Liver (tissue), 5 donors: ENCODE data around the gene MPP3. TPM values are rescaled to one million over a fixed set of nuclear protein-coding genes. Genes with fewer than 3 reads are reported as not detected.

Source experiments
- EGR1 ChIP-seq, 2 donors: IDR thresholded peaks; 2 replicates each; pipeline ENCODE4 v1.6.1; 2016 to 2018; ENCODE audit warnings: antibody characterized with exemption in 2 of 2, low read depth in 2 of 2
- FOXA2 ChIP-seq: IDR thresholded peaks from 2 replicates; pipeline ENCODE4 v1.6.1; 2016; ENCODE audit warnings: antibody characterized with exemption
- HNF4G ChIP-seq: IDR thresholded peaks from 2 replicates; pipeline ENCODE4 v1.6.1; 2016; ENCODE audit warnings: antibody characterized with exemption
- REST ChIP-seq: IDR thresholded peaks from 2 replicates; pipeline ENCODE4 v1.6.1; 2016; ENCODE audit warnings: antibody characterized with exemption, mild to moderate bottlenecking
- polyA plus RNA-seq, 2 donors: library from polyadenylated mRNA; stranded (reverse) in 1 of 2; unstranded in 1 of 2; fragments of 200-250 nt in 1 of 2; fragments of >200 nt in 1 of 2; fragmentation: Nextera tagmentation in 1 of 2; extraction: Ambion mirVana in 1 of 2; gene quantifications; one replicate each; pipeline versions ENCODE4 v1.2.1 to v1.2.3, GENCODE V29; 2013 to 2015
- total RNA-seq, 2 donors: library from RNA; depleted of rRNA; stranded (reverse); fragments of >200 nt; gene quantifications; one replicate each; pipeline ENCODE4 v1.2.3, GENCODE V29; 2014
- donor health status: healthy.
- donor health status: healthy.
- donor health status: healthy.

The MPP3 gene
- total and polyA plus RNA-seq, 4 donors: 0.23 to 1.3 (median 0.72) TPM

GRCh38 chr17:43753493-43754129, 79.3 kb downstream of the MPP3 start (continued):
- TF ChIP-seq REST: no peak
- no peak for TF ChIP-seq HNF4G
- TF ChIP-seq EGR1 (IDR thresholded peaks at IDR 0.05; ENCODE audit: low read depth in 2 of 2): no peak
- TF ChIP-seq FOXA2: no peak

Other genes with a start within 250 kb of the MPP3 start
- gene MEOX1, start 171.2 kb downstream of the MPP3 start, total RNA-seq: under 1 TPM in 1 of 2 donors, not detected in 1; 0.33 TPM
- gene MEOX1, start 171.2 kb downstream of the MPP3 start, polyA plus RNA-seq: under 1 TPM in 1 of 2 donors, not detected in 1; 0.05 TPM
- not detected for gene SOST, start 74.4 kb downstream of the MPP3 start, total RNA-seq
- not detected for gene SOST, start 74.4 kb downstream of the MPP3 start, polyA plus RNA-seq
- gene DUSP3, start 54.2 kb downstream of the MPP3 start, total RNA-seq: 100 to 1,000 TPM in 1 of 2 donors, 10 to 100 TPM in 1; 30.4 to 104 TPM
- gene DUSP3, start 54.2 kb downstream of the MPP3 start, polyA plus RNA-seq: 10 to 100 TPM; 59.8 to 61.8 TPM
- under 1 TPM in 1 of 2 donors, not detected in 1; 0.08 TPM for gene CFAP97D1, start 52.7 kb downstream of the MPP3 start, total RNA-seq
- gene CFAP97D1, start 52.7 kb downstream of the MPP3 start, polyA plus RNA-seq: not detected
- gene CD300LG, start 14.0 kb upstream of the MPP3 start, total RNA-seq: under 1 TPM; 0.14 to 0.17 TPM
- gene CD300LG, start 14.0 kb upstream of the MPP3 start, polyA plus RNA-seq: under 1 TPM; 0.24 to 0.58 TPM
- under 1 TPM; 0.05 to 0.25 TPM for gene MPP2, start 74.4 kb upstream of the MPP3 start, total RNA-seq
- under 1 TPM; 0.06 to 0.13 TPM for gene MPP2, start 74.4 kb upstream of the MPP3 start, polyA plus RNA-seq
- not detected for gene PPY, start 109.3 kb upstream of the MPP3 start, total RNA-seq
- gene PPY, start 109.3 kb upstream of the MPP3 start, polyA plus RNA-seq: not detected
- gene PYY, start 120.8 kb upstream of the MPP3 start, total RNA-seq: not detected
- under 1 TPM in 1 of 2 donors, not detected in 1; 0.05 TPM for gene PYY, start 120.8 kb upstream of the MPP3 start, polyA plus RNA-seq
- gene NAGS, start 171.5 kb upstream of the MPP3 start, total RNA-seq: 10 to 100 TPM; 21.5 to 29.4 TPM
- gene NAGS, start 171.5 kb upstream of the MPP3 start, polyA plus RNA-seq: 10 to 100 TPM; 27.1 to 29.8 TPM
- 10 to 100 TPM; 24.4 to 25.7 TPM for gene TMEM101, start 181.8 kb upstream of the MPP3 start, total RNA-seq
- 10 to 100 TPM; 12.0 to 18.4 TPM for gene TMEM101, start 181.8 kb upstream of the MPP3 start, polyA plus RNA-seq
- gene LSM12, start 233.5 kb upstream of the MPP3 start, total RNA-seq: 10 to 100 TPM; 12.1 to 13.6 TPM
- gene LSM12, start 233.5 kb upstream of the MPP3 start, polyA plus RNA-seq: 10 to 100 TPM; 16.7 to 31.9 TPM
- gene G6PC3, start 237.6 kb upstream of the MPP3 start, total RNA-seq: 1 to 10 TPM; 6.7 to 7.8 TPM
- gene G6PC3, start 237.6 kb upstream of the MPP3 start, polyA plus RNA-seq: 10 to 100 TPM in 1 of 2 donors, 1 to 10 TPM in 1; 8.7 to 15.1 TPM